ENCODE data around the gene MAML3. TPM values are rescaled to one million over a fixed set of nuclear protein-coding genes. Genes with fewer than 3 reads are reported as not detected.
A peak's percentile ranks its signal among the peaks of the same experiment; 100 is the strongest.

MAML3 gene
- total RNA-seq, 1 experiment from 2014 or later: 0.89 TPM

DNA sequence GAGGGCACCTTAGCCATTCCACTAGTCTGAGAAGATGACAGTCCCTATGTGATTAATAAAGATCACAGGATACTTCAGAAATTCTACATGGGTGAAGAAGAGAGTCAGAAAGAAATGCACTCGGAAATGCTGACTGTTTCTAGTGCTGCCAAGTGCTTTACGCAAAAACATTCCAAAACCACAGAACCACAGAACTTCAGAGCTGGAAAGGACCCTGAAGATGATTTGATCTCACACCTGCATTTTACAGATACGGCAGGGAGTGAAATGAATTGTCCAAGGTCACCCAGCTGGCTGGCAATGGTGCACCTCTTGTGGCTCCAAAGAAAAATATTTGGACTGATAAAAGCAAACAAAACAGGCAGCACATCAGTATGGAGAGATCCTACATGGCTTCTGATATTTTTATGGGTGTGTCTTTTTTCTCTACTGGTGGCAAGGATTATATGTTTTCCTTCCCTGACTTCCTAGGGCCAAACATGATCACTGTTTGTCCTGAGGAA is 115.9 kb downstream of the MAML3 start:
- TF ChIP-seq, protein P1, sequence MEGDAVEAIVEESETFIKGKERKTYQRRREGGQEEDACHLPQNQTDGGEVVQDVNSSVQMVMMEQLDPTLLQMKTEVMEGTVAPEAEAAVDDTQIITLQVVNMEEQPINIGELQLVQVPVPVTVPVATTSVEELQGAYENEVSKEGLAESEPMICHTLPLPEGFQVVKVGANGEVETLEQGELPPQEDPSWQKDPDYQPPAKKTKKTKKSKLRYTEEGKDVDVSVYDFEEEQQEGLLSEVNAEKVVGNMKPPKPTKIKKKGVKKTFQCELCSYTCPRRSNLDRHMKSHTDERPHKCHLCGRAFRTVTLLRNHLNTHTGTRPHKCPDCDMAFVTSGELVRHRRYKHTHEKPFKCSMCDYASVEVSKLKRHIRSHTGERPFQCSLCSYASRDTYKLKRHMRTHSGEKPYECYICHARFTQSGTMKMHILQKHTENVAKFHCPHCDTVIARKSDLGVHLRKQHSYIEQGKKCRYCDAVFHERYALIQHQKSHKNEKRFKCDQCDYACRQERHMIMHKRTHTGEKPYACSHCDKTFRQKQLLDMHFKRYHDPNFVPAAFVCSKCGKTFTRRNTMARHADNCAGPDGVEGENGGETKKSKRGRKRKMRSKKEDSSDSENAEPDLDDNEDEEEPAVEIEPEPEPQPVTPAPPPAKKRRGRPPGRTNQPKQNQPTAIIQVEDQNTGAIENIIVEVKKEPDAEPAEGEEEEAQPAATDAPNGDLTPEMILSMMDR (IDR thresholded peaks at IDR 0.05; ENCODE audit: unreplicated experiment): no peak
- CTCF ChIA-PET: interaction anchor here (0.8 to 1.5 kb wide), 5 partner anchors 9 to 372 kb away, joined by 3 to 5 read pairs (median 3); no protein-coding TSS in a partner anchor
- POLR2A ChIA-PET: interaction anchor here (1.3 kb wide), 1 partner anchor 150 kb away, joined by 3 read pairs; no protein-coding TSS in a partner anchor
- Mint-ChIP-seq H3K27ac (ENCODE audit: low read depth, unreplicated experiment) (no peak overlapping the region), H3K9me3 (ENCODE audit: unreplicated experiment) (no peaks in the 10 kb centered on the region), H3K27me3 (ENCODE audit: insufficient read depth, unreplicated experiment) (no peaks in the 10 kb centered on the region), H3K36me3 (ENCODE audit: insufficient read depth, unreplicated experiment) (no peaks in the 10 kb centered on the region), H3K4me1 (ENCODE audit: insufficient read depth, unreplicated experiment) (peaks cover 9% of the 10 kb centered on the region), H3K4me3 (ENCODE audit: unreplicated experiment) (no peak overlapping the region)
- no TSS peak for BruUV-seq (replicated peaks)
- no peak for DNase-seq (ENCODE audit: unreplicated experiment)
- intact Hi-C loops (cut with micrococcal nuclease): no loop called here

DNA sequence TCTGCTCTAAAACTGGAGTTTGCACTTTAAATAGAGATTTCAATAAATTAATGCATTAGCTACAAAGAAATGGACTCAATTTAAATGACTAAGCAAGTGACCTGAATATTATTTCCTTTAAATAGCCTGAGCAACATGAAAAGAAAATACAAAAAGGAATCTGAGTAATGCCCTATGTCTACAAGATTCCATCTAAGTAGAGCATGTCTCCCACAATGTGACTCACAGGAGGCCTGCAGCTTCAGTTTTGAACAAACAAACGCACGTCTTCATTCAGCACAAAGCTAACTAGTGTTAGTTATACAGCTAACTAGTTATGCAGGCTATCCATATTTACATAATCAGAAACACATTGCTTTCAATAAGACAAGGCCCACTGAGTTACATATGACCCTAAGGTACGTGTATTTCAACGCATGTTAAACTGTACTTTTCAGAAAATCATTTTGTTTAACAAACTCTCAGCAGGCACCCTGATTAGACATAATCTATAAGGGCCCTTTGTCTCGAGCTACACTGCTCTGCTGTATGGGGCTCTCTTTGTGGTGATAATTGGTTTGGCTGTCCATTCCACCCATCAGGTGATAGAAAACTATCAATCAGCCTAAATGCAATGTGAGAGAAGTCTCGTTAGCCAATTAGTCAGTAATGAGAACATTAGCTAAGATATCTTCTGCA is 116.5 kb downstream of the MAML3 start:
- ChIA-PET POLR2A (interaction anchor here (1.3 kb wide), 1 partner anchor 149 kb away, joined by 3 read pairs; no protein-coding TSS in a partner anchor), CTCF (interaction anchor here (0.7 to 1.5 kb wide), 7 partner anchors 10 to 371 kb away, joined by 3 to 5 read pairs (median 3); no protein-coding TSS in a partner anchor)
- no TSS peak for BruUV-seq (replicated peaks)
- intact Hi-C loops (cut with micrococcal nuclease): no loop called here
- DNase-seq (ENCODE audit: unreplicated experiment): peak; percentile 46
- Mint-ChIP-seq H3K27me3 (ENCODE audit: insufficient read depth, unreplicated experiment) (no peaks in the 10 kb centered on the region), H3K4me3 (ENCODE audit: unreplicated experiment) (no peak overlapping the region), H3K9me3 (ENCODE audit: unreplicated experiment) (no peaks in the 10 kb centered on the region), H3K4me1 (ENCODE audit: insufficient read depth, unreplicated experiment) (peaks cover 9% of the 10 kb centered on the region), H3K27ac (ENCODE audit: low read depth, unreplicated experiment) (peak overlapping the region; percentile 12), H3K36me3 (ENCODE audit: insufficient read depth, unreplicated experiment) (no peaks in the 10 kb centered on the region)
- TF ChIP-seq, protein P1 (IDR thresholded peaks at IDR 0.05; ENCODE audit: unreplicated experiment): no peak

DNA sequence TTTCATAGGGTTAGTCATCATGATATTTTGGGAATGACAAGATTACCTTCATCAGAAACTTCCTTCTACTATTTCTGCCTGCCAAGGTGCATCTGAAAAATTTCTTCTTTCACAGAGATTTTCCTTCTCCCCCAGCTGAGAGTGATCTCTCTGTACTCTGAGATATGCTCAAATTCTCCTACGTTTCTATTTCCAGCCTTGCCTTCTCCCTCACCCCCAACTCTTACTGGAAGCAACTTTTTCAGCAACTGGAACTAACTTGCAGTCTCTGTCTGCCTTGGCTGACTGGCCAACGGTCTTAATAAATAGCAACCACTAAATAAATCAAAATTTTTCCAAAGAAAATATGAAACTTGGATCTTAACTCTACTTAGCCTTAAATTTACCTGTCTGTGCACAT is 122.3 kb downstream of the MAML3 start:
- BruUV-seq (replicated peaks): no TSS peak
- ChIA-PET POLR2A (no interaction called here), CTCF (no interaction called here)
- no peaks in the 10 kb centered on the region for H3K27me3 Mint-ChIP-seq (ENCODE audit: insufficient read depth, unreplicated experiment)
- no peak overlapping the region for H3K4me3 Mint-ChIP-seq (ENCODE audit: unreplicated experiment)
- H3K27ac Mint-ChIP-seq (ENCODE audit: low read depth, unreplicated experiment): no peak overlapping the region
- H3K36me3 Mint-ChIP-seq (ENCODE audit: insufficient read depth, unreplicated experiment): no peaks in the 10 kb centered on the region
- H3K4me1 Mint-ChIP-seq (ENCODE audit: insufficient read depth, unreplicated experiment): no peaks in the 10 kb centered on the region
- intact Hi-C loops (cut with micrococcal nuclease): no loop called here
- TF ChIP-seq, protein P1 (IDR thresholded peaks at IDR 0.05; ENCODE audit: unreplicated experiment): no peak
- no peak for DNase-seq (ENCODE audit: unreplicated experiment)
- H3K9me3 Mint-ChIP-seq (ENCODE audit: unreplicated experiment): no peaks in the 10 kb centered on the region

DNA sequence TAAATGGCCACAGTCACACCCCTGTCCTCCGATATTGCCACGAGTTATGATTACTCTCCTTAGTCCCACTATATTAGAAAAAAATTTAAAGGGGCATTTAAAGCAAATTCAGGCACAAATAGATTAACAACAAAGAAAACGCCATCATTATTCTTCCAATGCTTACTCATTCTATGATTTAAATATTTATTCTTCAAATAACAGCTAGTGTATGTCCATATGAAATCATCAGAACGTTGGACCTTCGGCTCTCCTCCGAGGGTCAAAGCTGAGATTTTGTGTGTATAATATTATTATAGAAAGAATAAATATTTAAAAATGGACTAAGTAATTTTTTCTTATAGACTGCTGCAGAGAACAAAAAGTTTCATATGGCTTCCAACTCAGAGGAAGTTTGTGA is 122.9 kb downstream of the MAML3 start:
- ChIA-PET CTCF (no interaction called here), POLR2A (no interaction called here)
- no TSS peak for BruUV-seq (replicated peaks)
- Mint-ChIP-seq H3K36me3 (ENCODE audit: insufficient read depth, unreplicated experiment) (no peaks in the 10 kb centered on the region), H3K4me1 (ENCODE audit: insufficient read depth, unreplicated experiment) (no peaks in the 10 kb centered on the region), H3K27me3 (ENCODE audit: insufficient read depth, unreplicated experiment) (no peaks in the 10 kb centered on the region), H3K9me3 (ENCODE audit: unreplicated experiment) (no peaks in the 10 kb centered on the region), H3K27ac (ENCODE audit: low read depth, unreplicated experiment) (no peak overlapping the region), H3K4me3 (ENCODE audit: unreplicated experiment) (no peak overlapping the region)
- TF ChIP-seq, protein P1 (IDR thresholded peaks at IDR 0.05; ENCODE audit: unreplicated experiment): no peak
- intact Hi-C loops (cut with micrococcal nuclease): no loop called here
- no peak for DNase-seq (ENCODE audit: unreplicated experiment)
